HG03565 (cell line): ENCODE results near the gene PPP2R5E.
"Not testable (repeated sequence)": the region's sequence is repeated elsewhere in the genome, so short reads cannot be mapped to it uniquely, and the experiment has no call there.

Experiments used
- ATAC-seq: cut with Tn5 transposase; IDR thresholded peaks from one replicate; pipeline ENCODE4 v1.9.1; 2021; ENCODE audit warnings: mild to moderate bottlenecking, moderate library complexity; ENCODE audit not compliant: unreplicated experiment

The PPP2R5E gene

GRCh38 chr14:63543000-63543825 lies at the start of gene PPP2R5E:
Gene PPP2R5E (minus strand): TSS chr14:63543377. CDS start chr14:63539685, 3,692 bp downstream.
- peak; percentile 90 for ATAC-seq

- ATAC-seq = not testable (repeated sequence)
These were observed 39.9 kb upstream of the PPP2R5E start for GRCh38 chr14:63583046-63583445.

- no peak for ATAC-seq
These were observed 38.3 kb upstream of the PPP2R5E start for GRCh38 chr14:63581491-63581890.

GRCh38 chr14:63578300-63578699 lies 35.1 kb upstream of the PPP2R5E start:
- no peak for ATAC-seq

- ATAC-seq = no peak
These were observed 30.4 kb upstream of the PPP2R5E start for GRCh38 chr14:63573581-63573980.

- ATAC-seq = no peak
These were observed 22.3 kb upstream of the PPP2R5E start for GRCh38 chr14:63565448-63565847.

GRCh38 chr14:63564318-63564717 lies 21.1 kb upstream of the PPP2R5E start:
- no peak for ATAC-seq

- no peak for ATAC-seq
These were observed 20.3 kb upstream of the PPP2R5E start for GRCh38 chr14:63563370-63564026.

GRCh38 chr14:63562405-63562804 lies 19.2 kb upstream of the PPP2R5E start:
- ATAC-seq = no peak

GRCh38 chr14:63555572-63555971 lies 12.4 kb upstream of the PPP2R5E start:
- ATAC-seq = no peak

- ATAC-seq = no peak
These were observed 8.2 kb upstream of the PPP2R5E start for GRCh38 chr14:63551332-63551731.

GRCh38 chr14:63547798-63548335 lies 4.7 kb upstream of the PPP2R5E start:
- no peak for ATAC-seq

- no peak for ATAC-seq
These were observed 2.3 kb upstream of the PPP2R5E start for GRCh38 chr14:63545431-63545830.

- no peak for ATAC-seq
These were observed 1.6 kb upstream of the PPP2R5E start for GRCh38 chr14:63544591-63545299.

GRCh38 chr14:63543826-63544406 lies 739 bp upstream of the PPP2R5E start:
- ATAC-seq = no peak

GRCh38 chr14:63542231-63542999 lies 762 bp downstream of the PPP2R5E start:
- peak; percentile 0 for ATAC-seq

- ATAC-seq = no peak
These were observed 7.3 kb downstream of the PPP2R5E start for GRCh38 chr14:63535918-63536317.

- no peak for ATAC-seq
These were observed 9.7 kb downstream of the PPP2R5E start for GRCh38 chr14:63533474-63533873.

GRCh38 chr14:63524537-63525155 lies 18.5 kb downstream of the PPP2R5E start:
- peak; percentile 93 for ATAC-seq
